MCF 10A (cell line): ENCODE results near the gene BAG5. TPM values are rescaled to one million over a fixed set of nuclear protein-coding genes. Genes with fewer than 3 reads are reported as not detected.
"Not testable (repeated sequence)": the region's sequence is repeated elsewhere in the genome, so short reads cannot be mapped to it uniquely, and the experiment has no call there.

ENCODE experiments used
- Bru-seq: library from RNA; stranded (reverse); fragments of 400-500 nt; gene quantifications from one replicate; lab custom pipeline; 2021; lab: Mats Ljungman, UMichigan
- BruChase-seq, 2 experiments: library from RNA; stranded (reverse); fragments of 400-500 nt; gene quantifications; one replicate each; lab custom pipeline; 2021; lab: Mats Ljungman, UMichigan
- BruUV-seq: library from RNA; stranded (reverse); fragments of 400-500 nt; replicated peaks from 2 replicates; lab custom pipeline; 2021; lab: Mats Ljungman, UMichigan
- CTCF ChIA-PET: fragments of 300-600 bp; sonication (Branson Sonifier 250); formaldehyde crosslinking; extraction: SDS; loops from one replicate; lab custom pipeline; 2021; ENCODE audit warnings: antibody characterized with exemption, inconsistent platforms; lab: Yijun Ruan, JAX
- POLR2A ChIA-PET: fragments of 300-600, 350-650 bp; sonication (Branson Sonifier 250); formaldehyde crosslinking; extraction: SDS; loops from one replicate; lab custom pipeline; 2020; ENCODE audit warnings: antibody characterized with exemption, inconsistent platforms; lab: Yijun Ruan, JAX
- DNase-seq: peaks from one replicate; pipeline ENCODE4 v3.0.0-alpha.2; 2018; ENCODE audit not compliant: unreplicated experiment
- H3K27ac Mint-ChIP-seq: one replicate; pipeline ENCODE4 v1.8.0; 2022; ENCODE audit warnings: mild to moderate bottlenecking, low read depth, mixed read lengths; ENCODE audit not compliant: unreplicated experiment
- H3K27me3 Mint-ChIP-seq: one replicate; pipeline ENCODE4 v1.8.0; 2022; ENCODE audit warnings: mixed read lengths; ENCODE audit not compliant: insufficient read depth, unreplicated experiment
- H3K36me3 Mint-ChIP-seq: one replicate; pipeline ENCODE4 v1.8.0; 2022; ENCODE audit warnings: mild to moderate bottlenecking, moderate library complexity, mixed read lengths; ENCODE audit not compliant: insufficient read depth, unreplicated experiment
- H3K4me1 Mint-ChIP-seq: one replicate; pipeline ENCODE4 v1.8.0; 2022; ENCODE audit warnings: mixed read lengths; ENCODE audit not compliant: insufficient read depth, unreplicated experiment
- H3K4me3 Mint-ChIP-seq: one replicate; pipeline ENCODE4 v1.8.0; 2022; ENCODE audit warnings: mild to moderate bottlenecking, moderate library complexity, mixed read lengths; ENCODE audit not compliant: unreplicated experiment
- H3K9me3 Mint-ChIP-seq: one replicate; pipeline ENCODE4 v1.8.0; 2022; ENCODE audit warnings: mixed read lengths; ENCODE audit not compliant: unreplicated experiment
- intact Hi-C: fragments of 100-400 bp; cut with micrococcal nuclease; formaldehyde crosslinking; loops from 2 replicates; pipeline ENCODE4 v1.14.1; 2022
- long read RNA-seq: library from polyadenylated mRNA; stranded (forward); transcript quantifications from one replicate; pipeline ENCODE4 v2.0.0, GENCODE V29; 2022
- total RNA-seq: library from RNA; stranded (reverse); gene quantifications from 2 replicates; pipeline ENCODE4 v1.2.3, GENCODE V29; 2022
- TF ChIP-seq, protein P1 (sequence below): fragments of 200-600 bp; IDR thresholded peaks from one replicate; pipeline ENCODE4 v1.8.0; 2022; ENCODE audit warnings: antibody characterized with exemption, mild to moderate bottlenecking; ENCODE audit not compliant: unreplicated experiment

Gene BAG5, protein sequence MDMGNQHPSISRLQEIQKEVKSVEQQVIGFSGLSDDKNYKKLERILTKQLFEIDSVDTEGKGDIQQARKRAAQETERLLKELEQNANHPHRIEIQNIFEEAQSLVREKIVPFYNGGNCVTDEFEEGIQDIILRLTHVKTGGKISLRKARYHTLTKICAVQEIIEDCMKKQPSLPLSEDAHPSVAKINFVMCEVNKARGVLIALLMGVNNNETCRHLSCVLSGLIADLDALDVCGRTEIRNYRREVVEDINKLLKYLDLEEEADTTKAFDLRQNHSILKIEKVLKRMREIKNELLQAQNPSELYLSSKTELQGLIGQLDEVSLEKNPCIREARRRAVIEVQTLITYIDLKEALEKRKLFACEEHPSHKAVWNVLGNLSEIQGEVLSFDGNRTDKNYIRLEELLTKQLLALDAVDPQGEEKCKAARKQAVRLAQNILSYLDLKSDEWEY
- total RNA-seq (30.9 and 35.3 TPM in 2 replicates), Bru-seq, nascent RNA (percentile 94 among the genes with signal in this experiment), BruChase-seq, experiment 1, labeled RNA remaining after a 6-hour chase (percentile 97 among the genes with signal in this experiment), BruChase-seq, experiment 2, labeled RNA remaining after a 2-hour chase (percentile 99 among the genes with signal in this experiment)
- long read RNA-seq, full-length matches to known transcripts: 100 of 120 reads
- long read RNA-seq, partial matches to known transcripts: 0 of 120 reads
- long read RNA-seq, other reads (novel, unspliced or antisense): 20 of 120 reads

DNA sequence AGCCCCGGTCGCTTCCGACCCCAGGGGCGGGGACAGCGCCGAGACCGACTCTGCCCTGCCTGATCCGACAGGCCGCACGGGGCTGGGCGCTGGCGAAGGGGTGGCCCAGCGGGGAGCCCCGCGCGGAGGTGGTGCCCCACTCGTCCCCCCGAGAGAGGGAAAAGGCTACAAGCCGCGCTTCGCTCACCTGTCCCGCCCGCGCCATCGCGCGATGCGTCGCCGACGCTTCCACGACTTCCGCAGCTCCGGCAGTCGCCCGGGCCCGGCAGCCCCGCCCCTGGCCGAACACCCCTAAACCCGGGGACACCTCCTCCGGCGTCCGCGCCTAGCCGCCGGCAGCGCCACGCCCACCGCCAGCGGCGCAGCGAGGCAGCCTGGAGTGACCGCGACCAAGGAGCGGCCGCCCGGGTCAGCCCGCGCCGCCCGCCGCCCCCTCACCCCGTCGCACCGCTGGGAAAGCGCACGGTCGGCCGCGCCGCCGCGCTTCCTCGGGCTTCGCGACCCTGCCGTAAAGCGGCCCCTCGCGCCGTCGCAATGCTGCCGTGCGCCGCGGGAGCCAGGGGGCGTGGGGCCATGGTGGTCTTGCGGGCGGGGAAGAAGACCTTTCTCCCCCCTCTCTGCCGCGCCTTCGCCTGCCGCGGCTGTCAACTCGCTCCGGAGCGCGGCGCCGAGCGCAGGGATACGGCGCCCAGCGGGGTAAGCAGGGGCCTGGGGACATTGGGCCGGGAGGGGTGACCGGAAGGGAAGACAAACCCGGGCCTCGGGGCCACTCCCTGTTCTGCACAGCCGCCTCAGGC is at the start of gene BAG5, which contains the start of gene COA8:
Gene BAG5 (minus strand): TSS at position 229 of the 797 bp plus-strand sequence. CDS start 1,493 bp downstream, outside the sequence.
Gene COA8 (plus strand): TSS at position 532 of the 797 bp plus-strand sequence. CDS start 42 bp downstream, at position 574.
- Mint-ChIP-seq H3K4me3 (peak within 1 kb of the TSS; percentile 93), H3K36me3 (peaks cover 37% of the 10 kb centered on the region), H3K27me3 (no peaks in the 10 kb centered on the region), H3K9me3 (no peaks in the 10 kb centered on the region), H3K4me1 (peaks cover 19% of the 10 kb centered on the region), H3K27ac (peak within 1 kb of the TSS; percentile 85)
- ChIA-PET CTCF (interaction anchor here (0.6 to 2.0 kb wide), 4 partner anchors 10 to 550 kb away, joined by 3 to 10 read pairs (median 5); no protein-coding TSS in a partner anchor), POLR2A (interaction anchor here (0.8 to 5.2 kb wide), 20 partner anchors 9 to 358 kb away, joined by 3 to 65 read pairs (median 5); partner anchors contain the start of genes EIF5, KLC1, TRMT61A and XRCC3)
- TF ChIP-seq, protein P1, sequence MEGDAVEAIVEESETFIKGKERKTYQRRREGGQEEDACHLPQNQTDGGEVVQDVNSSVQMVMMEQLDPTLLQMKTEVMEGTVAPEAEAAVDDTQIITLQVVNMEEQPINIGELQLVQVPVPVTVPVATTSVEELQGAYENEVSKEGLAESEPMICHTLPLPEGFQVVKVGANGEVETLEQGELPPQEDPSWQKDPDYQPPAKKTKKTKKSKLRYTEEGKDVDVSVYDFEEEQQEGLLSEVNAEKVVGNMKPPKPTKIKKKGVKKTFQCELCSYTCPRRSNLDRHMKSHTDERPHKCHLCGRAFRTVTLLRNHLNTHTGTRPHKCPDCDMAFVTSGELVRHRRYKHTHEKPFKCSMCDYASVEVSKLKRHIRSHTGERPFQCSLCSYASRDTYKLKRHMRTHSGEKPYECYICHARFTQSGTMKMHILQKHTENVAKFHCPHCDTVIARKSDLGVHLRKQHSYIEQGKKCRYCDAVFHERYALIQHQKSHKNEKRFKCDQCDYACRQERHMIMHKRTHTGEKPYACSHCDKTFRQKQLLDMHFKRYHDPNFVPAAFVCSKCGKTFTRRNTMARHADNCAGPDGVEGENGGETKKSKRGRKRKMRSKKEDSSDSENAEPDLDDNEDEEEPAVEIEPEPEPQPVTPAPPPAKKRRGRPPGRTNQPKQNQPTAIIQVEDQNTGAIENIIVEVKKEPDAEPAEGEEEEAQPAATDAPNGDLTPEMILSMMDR: no peak
- DNase-seq: peak; percentile 74
- no TSS peak for BruUV-seq
- intact Hi-C loops: no loop called here

DNA sequence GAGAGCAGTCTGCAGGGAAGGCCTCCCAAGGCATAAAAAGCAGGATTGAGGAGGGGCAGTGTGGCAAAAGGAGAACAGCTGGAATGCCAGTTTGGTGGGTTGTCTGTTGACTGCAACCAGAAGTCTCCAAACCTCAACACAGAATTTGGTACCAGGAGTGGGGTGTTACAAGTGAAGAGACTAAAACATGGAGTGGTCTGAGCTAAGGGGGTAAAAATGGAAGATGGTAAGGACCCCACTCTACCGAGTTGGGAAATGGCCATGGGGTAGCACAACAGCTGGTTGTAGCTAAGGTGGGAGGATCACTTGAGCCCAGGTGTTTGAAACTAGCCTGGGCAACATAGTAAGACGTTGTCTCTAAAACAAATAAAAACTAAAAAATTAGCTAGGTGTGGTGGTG is 48.8 kb upstream of the BAG5 start:
- Mint-ChIP-seq H3K27me3 (no peaks in the 10 kb centered on the region), H3K4me3 (no peak overlapping the region), H3K36me3 (peaks cover 5% of the 10 kb centered on the region), H3K9me3 (peaks cover 11% of the 10 kb centered on the region), H3K27ac (no peak overlapping the region), H3K4me1 (peaks cover 5% of the 10 kb centered on the region)
- DNase-seq: no peak
- TF ChIP-seq, protein P1: no peak
- BruUV-seq: no TSS peak
- POLR2A ChIA-PET: interaction anchor here (0.6 kb wide), 1 partner anchor 11 kb away, joined by 3 read pairs; no protein-coding TSS in a partner anchor
- CTCF ChIA-PET: no interaction called here
- intact Hi-C loops: no loop called here

DNA sequence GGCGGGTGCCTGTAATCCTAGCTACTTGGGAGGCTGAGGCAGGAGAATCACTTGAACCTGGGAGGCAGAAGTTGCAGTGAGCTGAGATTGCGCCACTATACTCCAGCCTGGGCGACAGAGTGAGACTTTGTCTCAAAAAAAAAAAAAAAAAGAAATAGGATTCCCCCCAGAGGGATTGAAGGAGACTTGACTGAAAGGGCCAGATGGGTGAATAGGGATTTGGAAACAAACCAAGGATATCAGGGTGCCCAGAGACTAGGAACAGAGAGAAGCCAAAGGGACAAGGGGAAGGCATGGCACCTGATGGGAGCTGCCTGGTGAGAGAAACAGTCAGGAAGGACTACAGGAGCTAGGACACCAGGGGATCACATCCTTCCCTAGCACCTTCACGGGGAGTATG is 46.6 kb upstream of the BAG5 start:
- H3K27me3 Mint-ChIP-seq, H3K4me1 Mint-ChIP-seq, H3K4me3 Mint-ChIP-seq, DNase-seq, intact Hi-C loops, H3K36me3 Mint-ChIP-seq, BruUV-seq, H3K27ac Mint-ChIP-seq: not testable (repeated sequence)
- POLR2A ChIA-PET: interaction anchor here (0.6 kb wide), 1 partner anchor 104 kb away, joined by 3 read pairs; no protein-coding TSS in a partner anchor
- CTCF ChIA-PET: interaction anchor here (0.6 kb wide), 1 partner anchor 110 kb away, joined by 3 read pairs; no protein-coding TSS in a partner anchor
- peaks cover 11% of the 10 kb centered on the region for H3K9me3 Mint-ChIP-seq

DNA sequence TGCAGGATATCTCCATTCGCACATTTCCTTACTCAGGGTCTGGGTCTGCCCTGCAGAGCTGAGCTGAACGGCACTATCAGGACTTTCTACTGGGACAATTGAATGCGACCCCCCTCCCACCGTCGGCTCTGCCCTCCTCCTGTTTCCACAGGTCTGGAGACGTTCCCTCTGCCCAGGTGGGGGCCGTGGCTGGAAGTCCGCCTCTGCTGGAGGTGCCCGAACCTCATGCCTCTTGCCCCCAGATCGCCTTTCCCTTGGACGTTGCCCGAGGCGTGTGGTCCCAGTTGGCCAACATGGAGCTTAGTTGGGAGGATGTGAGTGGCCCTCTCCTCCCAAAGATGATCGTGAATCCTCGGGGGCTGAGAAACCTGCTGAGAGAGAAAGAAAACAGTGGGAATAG is 45.4 kb upstream of the BAG5 start:
- ChIA-PET POLR2A (interaction anchor here (1.3 kb wide), 1 partner anchor 22 kb away, joined by 3 read pairs; the partner anchor contains the start of gene KLC1), CTCF (no interaction called here)
- TF ChIP-seq, protein P1: no peak
- BruUV-seq: no TSS peak
- no peaks in the 10 kb centered on the region for H3K27me3 Mint-ChIP-seq
- DNase-seq: no peak
- intact Hi-C loops: no loop called here
- H3K9me3 Mint-ChIP-seq: peaks cover 11% of the 10 kb centered on the region
- H3K4me3 Mint-ChIP-seq: no peak overlapping the region
- peaks cover 5% of the 10 kb centered on the region for H3K36me3 Mint-ChIP-seq
- H3K4me1 Mint-ChIP-seq: peaks cover 5% of the 10 kb centered on the region
- no peak overlapping the region for H3K27ac Mint-ChIP-seq
